Measurements from ENCODE around the gene SLC25A6. TPM values are rescaled to one million over a fixed set of nuclear protein-coding genes. Genes with fewer than 3 reads are reported as not detected.
"Not testable (repeated sequence)": the region's sequence is repeated elsewhere in the genome, so short reads cannot be mapped to it uniquely, and the experiment has no call there.

The SLC25A6 gene
- polyA plus RNA-seq, 1 donor = 611 TPM

DNA sequence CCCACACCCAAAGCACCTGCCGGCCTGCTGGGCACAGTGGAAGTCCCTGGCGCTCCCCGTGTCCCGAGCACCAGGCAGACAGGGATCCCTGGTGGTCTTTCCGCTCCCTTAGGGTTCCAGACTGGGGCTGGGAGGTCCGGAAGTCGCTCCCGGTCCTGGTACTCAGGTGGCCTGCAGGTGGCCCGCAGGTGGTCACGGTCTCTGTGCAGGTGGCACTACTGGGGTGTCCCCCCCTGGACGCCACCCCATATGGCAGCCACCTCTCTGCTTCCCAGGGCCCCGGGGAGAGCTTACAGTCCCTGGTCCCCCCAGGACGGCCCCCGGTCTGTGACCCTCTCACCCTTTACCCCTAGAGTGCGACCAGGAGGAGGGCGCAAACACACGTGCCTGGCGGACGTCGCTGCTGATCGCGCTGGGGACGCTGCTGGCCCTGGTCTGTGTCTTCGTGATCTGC lies 13.6 kb downstream of the SLC25A6 start:
- H3K4me1 ChIP-seq (ENCODE audit: control insufficient read depth, insufficient read depth, low read length) = peaks cover 4% of the 10 kb centered on the region
- WGBS (ENCODE audit: insufficient coverage, low lambda C conversion rate) = no CpG with 5 or more reads among the region's 24 CpGs
- no peaks in the 10 kb centered on the region for H3K9me3 ChIP-seq (ENCODE audit: control insufficient read depth, low read depth, low read length)
- DNase-seq = no peak
- peaks cover 3% of the 10 kb centered on the region for H3K36me3 ChIP-seq (ENCODE audit: control insufficient read depth, insufficient read depth, low read length)
- no peak overlapping the region for H3K4me3 ChIP-seq (ENCODE audit: low read length)
- no peaks in the 10 kb centered on the region for H3K27me3 ChIP-seq (ENCODE audit: control insufficient read depth, insufficient read depth, low read length)
- H3K27ac ChIP-seq (ENCODE audit: low read length) = no peak overlapping the region

DNA sequence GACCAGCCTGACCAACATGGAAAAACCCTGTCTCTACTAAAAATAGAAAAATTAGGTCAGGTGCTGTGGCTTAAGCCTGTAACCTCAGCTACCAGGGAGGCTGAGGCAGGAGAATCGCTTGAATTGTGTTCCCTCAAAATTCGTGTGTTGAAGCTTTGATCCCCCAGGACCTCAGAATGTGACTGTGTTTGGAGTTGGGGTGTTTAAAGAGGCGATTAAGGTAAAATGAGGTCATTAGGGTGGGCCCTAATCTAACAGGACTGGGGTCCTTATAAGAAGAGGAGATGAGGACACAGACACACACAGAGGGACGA lies 23.6 kb downstream of the SLC25A6 start:
- no peaks in the 10 kb centered on the region for H3K9me3 ChIP-seq (ENCODE audit: control insufficient read depth, low read depth, low read length)
- peaks cover 5% of the 10 kb centered on the region for H3K36me3 ChIP-seq (ENCODE audit: control insufficient read depth, insufficient read depth, low read length)
- DNase-seq = no peak
- H3K27ac ChIP-seq (ENCODE audit: low read length) = no peak overlapping the region
- no CpG with 5 or more reads among the region's 4 CpGs for WGBS (ENCODE audit: insufficient coverage, low lambda C conversion rate)
- no peak overlapping the region for H3K4me3 ChIP-seq (ENCODE audit: low read length)
- H3K4me1 ChIP-seq (ENCODE audit: control insufficient read depth, insufficient read depth, low read length) = no peaks in the 10 kb centered on the region
- H3K27me3 ChIP-seq (ENCODE audit: control insufficient read depth, insufficient read depth, low read length) = no peaks in the 10 kb centered on the region

DNA sequence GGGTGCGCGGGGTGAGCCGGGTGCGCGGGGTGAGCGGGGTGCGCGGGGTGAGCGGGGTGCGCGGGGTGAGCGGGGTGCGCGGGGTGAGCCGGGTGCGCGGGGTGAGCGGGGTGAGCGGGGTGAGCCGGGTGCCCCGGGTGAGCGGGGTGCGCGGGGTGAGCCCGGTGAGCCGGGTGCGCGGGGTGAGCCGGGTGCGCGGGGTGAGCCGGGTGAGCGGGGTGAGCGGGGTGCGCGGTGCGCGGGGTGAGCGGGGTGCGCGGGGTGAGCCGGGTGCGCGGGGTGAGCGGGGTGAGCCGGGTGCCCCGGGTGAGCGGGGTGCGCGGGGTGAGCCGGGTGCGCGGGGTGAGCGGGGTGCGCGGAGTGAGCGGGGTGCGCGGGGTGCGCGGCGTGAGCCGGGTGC lies 25.6 kb downstream of the SLC25A6 start:
- not testable (repeated sequence) for H3K27me3 ChIP-seq (ENCODE audit: control insufficient read depth, insufficient read depth, low read length); H3K4me1 ChIP-seq (ENCODE audit: control insufficient read depth, insufficient read depth, low read length); H3K27ac ChIP-seq (ENCODE audit: low read length); DNase-seq; H3K4me3 ChIP-seq (ENCODE audit: low read length); H3K9me3 ChIP-seq (ENCODE audit: control insufficient read depth, low read depth, low read length); H3K36me3 ChIP-seq (ENCODE audit: control insufficient read depth, insufficient read depth, low read length)
- WGBS (ENCODE audit: insufficient coverage, low lambda C conversion rate) = no CpG with 5 or more reads among the region's 63 CpGs

DNA sequence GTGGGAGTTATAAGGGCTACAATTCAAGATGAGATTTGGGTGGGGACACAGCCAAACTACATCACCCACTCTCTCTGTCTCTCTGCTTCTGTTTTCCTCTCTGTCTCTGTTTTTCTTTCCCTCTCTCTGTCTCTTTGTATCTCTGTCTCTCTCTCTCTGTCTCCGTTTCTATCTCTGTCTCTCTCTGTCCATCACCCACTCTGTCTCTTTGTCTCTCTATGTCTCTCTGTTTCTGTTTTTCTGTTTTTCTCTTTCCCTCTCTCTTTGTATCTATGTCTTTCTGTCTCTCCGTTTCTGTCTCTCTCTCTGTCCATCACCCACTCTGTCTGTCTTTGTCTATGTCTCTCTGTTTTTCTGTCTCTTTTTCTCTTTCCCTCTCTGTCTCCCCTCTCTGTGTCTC lies 30.0 kb downstream of the SLC25A6 start:
- Histone ChIP-seq H3K4me1 (ENCODE audit: control insufficient read depth, insufficient read depth, low read length) (no peaks in the 10 kb centered on the region), H3K4me3 (ENCODE audit: low read length) (no peak overlapping the region), H3K36me3 (ENCODE audit: control insufficient read depth, insufficient read depth, low read length) (peaks cover 10% of the 10 kb centered on the region), H3K9me3 (ENCODE audit: control insufficient read depth, low read depth, low read length) (no peaks in the 10 kb centered on the region), H3K27me3 (ENCODE audit: control insufficient read depth, insufficient read depth, low read length) (no peaks in the 10 kb centered on the region), H3K27ac (ENCODE audit: low read length) (no peak overlapping the region)
- DNase-seq = no peak
- 81% methylated on average over 2 of the region's 2 CpGs for WGBS (ENCODE audit: insufficient coverage, low lambda C conversion rate)

DNA sequence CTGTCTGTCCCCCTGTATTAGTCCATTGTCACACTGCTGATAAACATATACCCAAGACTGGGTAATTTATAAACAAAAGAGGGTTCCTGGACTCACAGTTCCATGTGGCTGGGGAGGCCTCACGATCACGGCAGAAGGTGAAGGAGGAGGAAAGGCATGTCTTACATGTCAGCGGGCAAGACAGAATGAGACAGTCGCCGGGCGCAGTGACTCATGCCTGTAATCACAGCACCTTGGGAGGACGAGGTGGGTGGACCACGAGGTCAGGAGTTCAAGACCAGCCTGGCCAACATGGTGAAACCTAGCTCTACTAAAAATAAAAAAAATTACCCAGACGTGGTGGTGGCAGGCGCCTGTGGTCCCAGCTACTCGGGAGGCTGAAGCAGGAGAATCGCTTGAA lies 30.6 kb downstream of the SLC25A6 start:
- Histone ChIP-seq H3K4me3 (ENCODE audit: low read length) (no peak overlapping the region), H3K4me1 (ENCODE audit: control insufficient read depth, insufficient read depth, low read length) (no peaks in the 10 kb centered on the region), H3K27me3 (ENCODE audit: control insufficient read depth, insufficient read depth, low read length) (no peaks in the 10 kb centered on the region), H3K36me3 (ENCODE audit: control insufficient read depth, insufficient read depth, low read length) (peaks cover 10% of the 10 kb centered on the region), H3K9me3 (ENCODE audit: control insufficient read depth, low read depth, low read length) (no peaks in the 10 kb centered on the region), H3K27ac (ENCODE audit: low read length) (no peak overlapping the region)
- no CpG with 5 or more reads among the region's 12 CpGs for WGBS (ENCODE audit: insufficient coverage, low lambda C conversion rate)
- DNase-seq = no peak

DNA sequence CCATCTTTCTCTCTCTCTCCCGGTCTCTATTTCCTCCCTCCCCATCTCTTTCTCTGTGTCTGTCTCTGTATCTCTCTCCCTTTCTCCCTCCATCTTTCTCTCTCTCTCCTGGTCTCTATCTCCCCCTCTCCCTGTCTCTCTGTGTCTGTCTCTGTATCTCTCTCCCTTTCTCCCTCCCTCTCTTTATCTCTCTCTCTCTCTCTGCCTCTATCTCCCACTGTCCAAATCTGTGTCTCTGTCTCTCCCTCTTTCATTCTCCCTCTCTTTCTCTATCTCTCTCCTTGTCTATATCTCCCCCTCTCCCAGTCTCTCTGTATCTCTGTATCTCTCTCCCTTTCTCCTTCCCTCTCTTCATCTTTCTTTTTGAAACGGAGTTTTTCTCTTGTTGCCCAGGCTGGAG lies 31.7 kb downstream of the SLC25A6 start:
- H3K36me3 ChIP-seq (ENCODE audit: control insufficient read depth, insufficient read depth, low read length) = peaks cover 10% of the 10 kb centered on the region
- no peak for DNase-seq
- no peaks in the 10 kb centered on the region for H3K4me1 ChIP-seq (ENCODE audit: control insufficient read depth, insufficient read depth, low read length)
- WGBS (ENCODE audit: insufficient coverage, low lambda C conversion rate) = 78% methylated on average over 2 of the region's 2 CpGs
- no peak overlapping the region for H3K4me3 ChIP-seq (ENCODE audit: low read length)
- no peak overlapping the region for H3K27ac ChIP-seq (ENCODE audit: low read length)
- H3K9me3 ChIP-seq (ENCODE audit: control insufficient read depth, low read depth, low read length) = no peaks in the 10 kb centered on the region
- no peaks in the 10 kb centered on the region for H3K27me3 ChIP-seq (ENCODE audit: control insufficient read depth, insufficient read depth, low read length)

DNA sequence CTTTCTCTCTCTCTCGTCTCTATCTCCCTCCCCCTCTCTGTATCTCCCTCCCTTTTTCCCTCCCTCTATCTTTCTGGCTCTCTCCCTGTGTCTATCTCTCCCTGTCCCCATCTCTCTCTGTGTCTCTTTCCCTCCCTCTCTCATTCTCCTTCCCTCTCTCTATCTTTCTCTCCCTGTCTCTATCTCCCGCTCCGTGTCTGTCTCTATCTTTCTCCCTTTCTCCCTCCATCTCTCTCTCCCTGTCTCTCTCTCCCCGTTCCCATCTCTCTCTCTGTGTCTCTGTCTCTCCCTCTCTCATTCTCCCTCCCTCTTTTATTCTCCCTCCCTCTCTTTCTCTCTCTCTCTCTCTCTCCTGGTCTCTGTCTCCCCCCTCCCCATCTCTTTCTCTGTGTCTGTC lies 32.4 kb downstream of the SLC25A6 start:
- Histone ChIP-seq H3K4me1 (ENCODE audit: control insufficient read depth, insufficient read depth, low read length) (no peaks in the 10 kb centered on the region), H3K27ac (ENCODE audit: low read length) (no peak overlapping the region), H3K36me3 (ENCODE audit: control insufficient read depth, insufficient read depth, low read length) (peaks cover 9% of the 10 kb centered on the region), H3K27me3 (ENCODE audit: control insufficient read depth, insufficient read depth, low read length) (no peaks in the 10 kb centered on the region), H3K4me3 (ENCODE audit: low read length) (no peak overlapping the region), H3K9me3 (ENCODE audit: control insufficient read depth, low read depth, low read length) (no peaks in the 10 kb centered on the region)
- no peak for DNase-seq
- 64% methylated on average over 4 of the region's 4 CpGs for WGBS (ENCODE audit: insufficient coverage, low lambda C conversion rate)

DNA sequence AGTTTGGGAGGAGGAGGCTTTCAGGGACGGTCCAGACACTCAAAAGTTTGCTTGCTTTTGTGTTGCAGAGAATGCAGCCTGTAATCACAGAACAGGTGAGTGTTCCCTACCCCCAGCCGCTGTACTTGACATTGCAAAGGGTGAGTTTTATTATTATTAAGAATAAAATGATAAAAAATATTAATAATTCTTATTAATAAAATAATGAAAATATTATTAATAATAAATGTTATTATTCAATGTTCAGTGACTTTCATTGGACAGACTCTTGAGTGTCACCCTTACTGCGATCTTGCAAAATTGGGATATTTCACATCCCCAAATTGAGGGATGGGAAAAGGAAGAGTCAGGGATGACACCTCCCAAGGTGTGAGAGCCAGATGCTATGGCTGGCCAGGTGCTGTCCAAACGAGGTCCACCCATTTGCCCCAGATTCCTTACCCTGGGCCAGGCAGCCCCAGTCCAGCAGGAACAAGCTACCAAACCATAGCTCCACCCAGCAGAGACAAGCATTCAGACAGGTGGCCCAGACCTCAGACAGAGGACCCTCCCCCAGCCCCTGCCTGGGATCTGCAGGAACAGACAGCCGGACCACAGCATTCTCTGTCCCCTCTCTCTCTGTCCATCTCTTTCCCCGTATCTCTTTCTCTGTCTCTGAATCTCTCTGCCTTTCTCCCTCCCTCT lies 33.0 kb downstream of the SLC25A6 start:
- no peaks in the 10 kb centered on the region for H3K9me3 ChIP-seq (ENCODE audit: control insufficient read depth, low read depth, low read length)
- H3K27me3 ChIP-seq (ENCODE audit: control insufficient read depth, insufficient read depth, low read length) = no peaks in the 10 kb centered on the region
- no peaks in the 10 kb centered on the region for H3K4me1 ChIP-seq (ENCODE audit: control insufficient read depth, insufficient read depth, low read length)
- no peak overlapping the region for H3K4me3 ChIP-seq (ENCODE audit: low read length)
- H3K36me3 ChIP-seq (ENCODE audit: control insufficient read depth, insufficient read depth, low read length) = peaks cover 7% of the 10 kb centered on the region
- no peak overlapping the region for H3K27ac ChIP-seq (ENCODE audit: low read length)
- 75% methylated on average over 1 of the region's 6 CpGs for WGBS (ENCODE audit: insufficient coverage, low lambda C conversion rate)
- DNase-seq = no peak

DNA sequence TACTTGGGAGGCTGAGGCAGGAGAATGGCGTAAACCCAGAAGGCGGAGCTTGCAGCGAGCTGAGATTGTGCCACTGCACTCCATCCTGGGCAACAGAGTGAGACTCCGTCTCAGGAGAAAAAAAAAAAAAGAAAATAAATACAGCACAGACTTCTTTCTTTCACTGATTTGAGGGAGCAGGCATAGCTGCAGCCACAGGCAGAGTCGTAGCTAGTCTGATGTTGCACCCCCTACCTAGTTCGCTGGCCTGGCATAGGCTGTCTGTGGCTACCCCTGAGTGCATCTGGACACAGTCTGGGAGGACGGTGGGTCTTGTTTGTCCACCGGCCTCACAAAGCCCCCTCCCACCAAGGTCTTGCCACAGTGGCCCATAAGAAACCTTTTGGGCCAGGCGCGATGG lies 33.9 kb downstream of the SLC25A6 start:
- Histone ChIP-seq H3K4me1 (ENCODE audit: control insufficient read depth, insufficient read depth, low read length) (no peaks in the 10 kb centered on the region), H3K4me3 (ENCODE audit: low read length) (no peak overlapping the region), H3K36me3 (ENCODE audit: control insufficient read depth, insufficient read depth, low read length) (peaks cover 5% of the 10 kb centered on the region), H3K27ac (ENCODE audit: low read length) (no peak overlapping the region), H3K27me3 (ENCODE audit: control insufficient read depth, insufficient read depth, low read length) (no peaks in the 10 kb centered on the region), H3K9me3 (ENCODE audit: control insufficient read depth, low read depth, low read length) (no peaks in the 10 kb centered on the region)
- no peak for DNase-seq
- 100% methylated on average over 2 of the region's 10 CpGs for WGBS (ENCODE audit: insufficient coverage, low lambda C conversion rate)

DNA sequence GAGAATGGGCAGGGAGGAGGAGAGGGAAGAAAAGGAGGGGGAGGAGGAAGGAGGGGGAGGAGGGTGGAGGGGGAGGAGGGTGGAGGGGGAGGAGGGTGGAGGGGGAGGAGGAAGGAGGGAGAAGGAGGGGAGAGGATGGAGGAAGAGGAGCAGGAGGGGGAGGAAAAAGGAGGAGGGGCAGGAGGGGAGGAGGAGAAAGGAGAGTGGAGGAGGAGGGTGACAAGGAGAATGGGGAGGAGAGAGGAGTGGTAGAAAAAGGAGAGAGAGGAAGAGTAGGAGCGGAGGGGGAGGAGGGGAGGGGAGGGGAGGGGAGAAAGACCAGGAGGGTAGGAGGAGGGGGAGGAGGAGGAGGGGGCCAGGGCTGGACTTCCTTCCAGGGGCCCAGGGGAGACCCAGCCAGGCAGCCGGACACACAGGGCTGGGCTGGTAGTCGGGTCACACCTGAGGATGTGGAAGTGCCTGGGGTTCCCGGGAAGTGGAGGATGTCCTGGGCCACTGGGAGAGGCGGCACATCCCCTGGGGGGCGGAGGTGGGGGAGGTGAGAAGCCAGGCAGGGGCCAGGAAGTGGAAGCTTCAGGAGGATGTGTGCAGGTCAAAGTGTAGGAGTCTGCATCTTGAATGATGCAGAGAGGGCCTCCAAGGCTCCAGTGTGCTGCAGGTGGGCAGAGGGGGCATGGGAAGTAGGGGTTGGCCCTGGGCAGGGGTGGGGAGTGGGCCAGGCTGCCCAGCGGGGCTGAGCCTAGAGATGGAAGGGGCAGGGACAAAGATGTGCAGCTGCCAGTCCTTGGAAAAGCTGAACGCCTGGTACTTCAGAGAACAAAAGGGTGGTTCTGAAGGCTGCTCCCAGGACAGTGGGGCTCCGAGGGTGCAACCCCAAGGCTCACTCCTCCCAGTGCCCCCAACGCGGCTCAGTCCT lies 36.5 kb downstream of the SLC25A6 start:
- no CpG with 5 or more reads among the region's 11 CpGs for WGBS (ENCODE audit: insufficient coverage, low lambda C conversion rate)
- Histone ChIP-seq H3K36me3 (ENCODE audit: control insufficient read depth, insufficient read depth, low read length) (peaks cover 5% of the 10 kb centered on the region), H3K4me3 (ENCODE audit: low read length) (no peak overlapping the region), H3K9me3 (ENCODE audit: control insufficient read depth, low read depth, low read length) (peaks cover 6% of the 10 kb centered on the region), H3K27ac (ENCODE audit: low read length) (no peak overlapping the region), H3K4me1 (ENCODE audit: control insufficient read depth, insufficient read depth, low read length) (no peaks in the 10 kb centered on the region), H3K27me3 (ENCODE audit: control insufficient read depth, insufficient read depth, low read length) (no peaks in the 10 kb centered on the region)
- no peak for DNase-seq
